Lung (tissue), 12 donors: ENCODE data around the gene RNF141. TPM values are rescaled to one million over a fixed set of nuclear protein-coding genes. Genes with fewer than 3 reads are reported as not detected.

Source experiments
- ATAC-seq: fragments of 200-7000 bp; cut with Tn5 transposase; one replicate; pipeline ENCODE4 v1.9.1; 2020; ENCODE audit warnings: moderate number of reproducible peaks; ENCODE audit not compliant: insufficient read depth, low FRiP score
- DNase-seq, 3 donors: peaks; one replicate each; pipeline ENCODE4 v3.0.0-alpha.2; 2013 to 2017
- H3K27ac ChIP-seq, 2 donors: one replicate each; pipeline ENCODE4 v1.5.1; 2013; ENCODE audit warnings: mild to moderate bottlenecking in 2 of 2, moderate library complexity in 2 of 2, control low read depth in 1 of 2, inconsistent platforms in 1 of 2, low read depth in 1 of 2, low read length in 1 of 2
- H3K27me3 ChIP-seq, 3 donors: one replicate each; pipeline ENCODE4 v1.5.1; 2013; ENCODE audit warnings: low read length in 2 of 3; ENCODE audit not compliant: control insufficient read depth in 3 of 3, insufficient read depth in 3 of 3
- H3K36me3 ChIP-seq, 4 donors: one replicate each; pipeline ENCODE4 v1.5.1; 2013; ENCODE audit warnings: low read length in 4 of 4, mild to moderate bottlenecking in 1 of 4, moderate library complexity in 1 of 4; ENCODE audit not compliant: control insufficient read depth in 4 of 4, insufficient read depth in 4 of 4
- H3K4me1 ChIP-seq, 5 donors: one replicate each; pipeline ENCODE4 v1.5.1; 2013; ENCODE audit warnings: low read length in 5 of 5, mild to moderate bottlenecking in 2 of 5, moderate library complexity in 1 of 5; ENCODE audit not compliant: control insufficient read depth in 5 of 5, insufficient read depth in 5 of 5
- H3K4me3 ChIP-seq: one replicate; pipeline ENCODE4 v1.5.1; 2013; ENCODE audit warnings: mild to moderate bottlenecking, control low read depth, moderate library complexity
- H3K9ac ChIP-seq, 2 donors: one replicate each; pipeline ENCODE4 v1.5.1; 2013; ENCODE audit warnings: low read length in 2 of 2, control low read depth in 1 of 2; ENCODE audit not compliant: insufficient read depth in 1 of 2
- H3K9me3 ChIP-seq, 4 donors: one replicate each; pipeline ENCODE4 v1.5.1; 2013; ENCODE audit warnings: low read length in 3 of 4, mild to moderate bottlenecking in 1 of 4, moderate library complexity in 1 of 4; ENCODE audit not compliant: control insufficient read depth in 4 of 4, insufficient read depth in 3 of 4
- CTCF ChIP-seq: IDR thresholded peaks from 2 replicates; pipeline ENCODE4 v1.5.1; 2012; ENCODE audit warnings: mild to moderate bottlenecking; ENCODE audit errors: control extremely low read depth, extremely low read depth
- WGBS, 2 donors: extraction: QIAGEN DNeasy Blood & Tissue Kit; methylation state at CpG; one replicate each; pipeline ENCODE4 v1.1.7; 2013; 5-methylcytosine and 5-hydroxymethylcytosine counted together
- polyA plus RNA-seq, 2 donors: library from polyadenylated mRNA; stranded (reverse); fragments of 200-250 nt; gene quantifications; one replicate each; pipeline ENCODE4 v1.2.1, GENCODE V29; 2013
- total RNA-seq, 2 donors: library from RNA; depleted of rRNA in 1 of 2; stranded (reverse); fragments of >200 nt in 1 of 2; gene quantifications; one replicate each; pipeline ENCODE4 v1.2.1, GENCODE V29; 2014 to 2021
- donor health status: control.
- donor health status: control.
- donor health status: Bipolar disorder and iron deficiency.
- donor health status: healthy.
- donor health status: DM: yes; HTN: yes; CAD: no.

The RNF141 gene
- total and polyA plus RNA-seq, 4 donors = 14.8 to 63.8 (median 33.4) TPM

DNA sequence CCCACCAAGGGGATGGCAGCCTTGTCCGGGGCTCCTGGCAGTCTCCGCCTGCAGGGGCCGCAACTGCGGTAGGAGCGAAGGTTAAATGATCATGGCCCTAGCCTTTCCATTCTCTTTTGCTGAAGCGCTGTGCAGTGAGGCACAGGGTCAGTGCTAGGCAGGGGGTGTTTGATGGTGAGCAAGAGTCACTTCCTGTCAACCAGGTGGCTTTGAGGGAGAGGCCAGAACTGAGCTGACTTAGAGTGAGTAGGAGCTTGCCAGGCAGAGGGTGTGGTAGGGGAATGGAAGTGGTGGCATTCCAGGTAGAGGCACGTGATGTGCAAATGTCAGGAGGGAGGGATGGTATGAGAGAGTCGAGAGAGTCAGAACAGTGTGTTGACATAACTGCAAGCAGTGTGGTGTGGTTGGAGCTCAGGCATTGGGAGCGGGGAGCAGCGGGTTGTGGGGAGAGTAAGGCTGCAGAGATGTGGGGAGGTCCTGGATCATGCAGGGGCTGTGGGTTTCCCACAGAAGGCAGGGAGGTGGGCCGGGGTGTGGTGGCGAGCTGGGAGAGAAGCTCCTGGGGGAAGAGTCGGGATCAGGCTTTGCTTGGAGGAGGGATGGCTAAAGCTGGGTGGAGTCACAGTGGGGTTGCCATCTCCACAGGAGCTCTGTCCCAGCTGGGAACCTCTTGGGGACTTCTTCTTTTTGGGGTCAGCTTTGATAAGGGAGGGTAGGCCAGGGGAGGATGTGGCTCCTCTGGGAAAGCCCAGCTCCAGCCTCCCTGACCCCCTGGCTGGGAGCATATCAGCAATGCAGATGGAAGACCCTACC lies 52.7 kb downstream of the RNF141 start:
- Histone ChIP-seq H3K27me3 (no peaks in the 10 kb centered on the region), H3K36me3 (peaks cover 0 to 13% (median 0%) of the 10 kb centered on the region in 4 donors), H3K4me3 (no peak overlapping the region), H3K4me1 (peaks cover 0 to 9% (median 0%) of the 10 kb centered on the region in 5 donors), H3K9ac (no peak overlapping the region), H3K9me3 (no peaks in the 10 kb centered on the region), H3K27ac (no peak overlapping the region)
- TF ChIP-seq CTCF = no peak
- WGBS, 2 donors = 85 to 88% methylated on average over 13 of the region's 13 CpGs
- DNase-seq (no peak), ATAC-seq (no peak)

DNA sequence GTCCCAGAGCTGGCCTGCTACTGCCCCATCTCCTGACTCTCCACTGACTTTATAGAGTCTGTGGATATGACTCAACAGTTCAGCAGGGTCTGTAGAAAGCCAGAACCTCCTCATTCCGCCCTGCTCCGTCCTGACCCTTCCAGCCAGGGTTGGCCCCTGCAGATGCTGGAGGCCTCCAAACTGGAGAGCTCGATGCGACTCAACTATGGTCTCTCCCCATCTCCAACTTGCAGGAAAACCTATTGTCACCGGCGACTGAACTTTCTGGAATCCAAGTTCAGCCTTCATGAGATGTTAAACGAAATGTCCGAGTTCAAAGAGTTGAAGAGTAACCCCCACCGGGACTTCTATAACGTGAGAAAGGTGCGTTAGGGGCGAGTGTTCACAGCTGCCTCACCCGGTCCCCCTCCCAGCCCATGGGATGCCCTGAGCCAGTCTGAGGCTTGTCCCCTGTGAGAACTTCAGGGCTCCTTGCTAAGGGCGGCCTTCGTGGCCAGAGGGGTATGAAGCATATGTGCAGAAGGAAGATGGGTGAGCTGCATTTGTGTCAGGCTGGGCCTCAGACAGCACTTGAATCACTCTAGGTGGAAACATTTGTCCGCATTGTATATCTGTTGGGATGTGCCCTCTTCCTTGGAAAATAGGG lies 53.9 kb downstream of the RNF141 start:
- TF ChIP-seq CTCF = no peak
- no peaks in the 10 kb centered on the region for H3K9me3 ChIP-seq
- H3K36me3 ChIP-seq = peaks cover 0 to 15% (median 0%) of the 10 kb centered on the region in 4 donors
- H3K27me3 ChIP-seq = no peaks in the 10 kb centered on the region
- 96 to 97% methylated on average over 16 of the region's 16 CpGs for WGBS, 2 donors
- H3K4me1 ChIP-seq = peaks cover 0 to 9% (median 0%) of the 10 kb centered on the region in 5 donors
- no peak overlapping the region for H3K27ac ChIP-seq
- no peak overlapping the region for H3K9ac ChIP-seq
- H3K4me3 ChIP-seq = no peak overlapping the region
- ATAC-seq (no peak), DNase-seq (no peak)

DNA sequence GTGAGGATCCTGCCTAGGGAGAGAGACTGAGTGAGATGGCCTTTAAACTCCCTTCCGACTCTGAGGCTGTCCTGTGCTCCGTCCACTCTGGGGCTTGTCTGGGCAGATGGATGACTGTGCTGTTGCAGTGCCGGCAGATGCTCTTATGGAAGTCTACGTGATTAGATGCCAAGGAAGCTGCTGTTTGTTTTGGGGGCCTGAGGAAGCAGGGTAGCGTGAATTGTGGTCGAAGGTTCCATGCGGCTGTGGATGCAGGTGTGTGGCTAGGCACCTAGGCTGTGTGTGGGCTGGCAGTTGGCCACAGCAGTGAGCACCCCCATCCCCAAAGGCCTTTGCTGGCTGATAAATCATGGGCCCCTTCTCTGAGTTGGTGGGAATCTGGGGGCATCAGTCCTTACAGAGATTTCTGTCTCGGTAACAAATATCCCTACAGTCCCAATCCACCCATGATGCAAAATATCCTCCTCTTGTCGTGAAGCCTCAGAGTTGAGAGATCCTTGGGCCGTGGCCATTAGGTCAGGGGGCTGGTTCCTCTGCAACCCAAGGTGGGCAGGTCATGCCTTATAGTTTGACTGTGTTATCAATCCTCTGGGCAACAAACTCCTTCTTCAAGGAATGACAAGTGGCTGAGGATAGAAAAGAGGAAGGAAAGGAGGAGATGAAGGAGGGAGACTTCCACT lies 54.7 kb downstream of the RNF141 start:
- Histone ChIP-seq H3K36me3 (peaks cover 0 to 18% (median 0%) of the 10 kb centered on the region in 4 donors), H3K27ac (no peak overlapping the region), H3K4me1 (peaks cover 0 to 9% (median 0%) of the 10 kb centered on the region in 5 donors), H3K9me3 (no peaks in the 10 kb centered on the region), H3K4me3 (no peak overlapping the region), H3K9ac (no peak overlapping the region), H3K27me3 (no peaks in the 10 kb centered on the region)
- ATAC-seq = no peak
- TF ChIP-seq CTCF = no peak
- WGBS, 2 donors = 93 to 95% methylated on average over 10 of the region's 10 CpGs
- DNase-seq = no peak
